ENCODE results near the gene EMP2. TPM values are rescaled to one million over a fixed set of nuclear protein-coding genes. Genes with fewer than 3 reads are reported as not detected.

The EMP2 gene
- total RNA-seq, 2 donors from 2014 or later = 19.0 to 20.7 TPM

- Mint-ChIP-seq H3K4me3 (no peak overlapping the region), H3K36me3 (ENCODE audit: low read depth) (no peaks in the 10 kb centered on the region), H3K9me3 (no peaks in the 10 kb centered on the region), H3K27ac (no peak overlapping the region), H3K4me1 (no peaks in the 10 kb centered on the region), H3K27me3 (ENCODE audit: insufficient read depth) (peaks cover 9% of the 10 kb centered on the region)
- no peak for TF ChIP-seq CTCF (conservative IDR thresholded peaks at IDR 0.05)
- 86 to 87% methylated on average over 1 to 9 of the region's 9 CpGs for WGBS, 2 experiments (ENCODE audit: insufficient coverage in 1 of 2, insufficient read length in 1 of 2)
- Histone ChIP-seq H3K27ac (ENCODE audit: low read depth, low read length) (no peak overlapping the region), H3K9me3 (ENCODE audit: control insufficient read depth, low read length) (no peaks in the 10 kb centered on the region), H3K4me3 (ENCODE audit: low read length) (no peak overlapping the region), H3K36me3 (ENCODE audit: control insufficient read depth, insufficient read depth, low read length) (no peaks in the 10 kb centered on the region), H3K4me1 (ENCODE audit: control insufficient read depth, insufficient read depth, low read length) (no peaks in the 10 kb centered on the region), H3K9ac (ENCODE audit: extremely low read depth, low read length, poor library complexity, severe bottlenecking) (no peak overlapping the region), H3K27me3 (ENCODE audit: control insufficient read depth, insufficient read depth, low read length, poor library complexity, severe bottlenecking) (no peaks in the 10 kb centered on the region)
- DNase-seq = no peak
Measured at GRCh38 chr16:10594312-10594950, 14.0 kb upstream of the EMP2 start.

GRCh38 chr16:10592611-10593010 lies 12.2 kb upstream of the EMP2 start:
- no peak overlapping the region for H3K9ac ChIP-seq (ENCODE audit: extremely low read depth, low read length, poor library complexity, severe bottlenecking)
- 100% methylated on average over 1 of the region's 1 CpG for WGBS, 2 experiments (ENCODE audit: insufficient coverage in 1 of 2, insufficient read length in 1 of 2)
- Mint-ChIP-seq H3K4me3 (no peak overlapping the region), H3K4me1 (no peaks in the 10 kb centered on the region), H3K27me3 (ENCODE audit: insufficient read depth) (peaks cover 9% of the 10 kb centered on the region), H3K36me3 (ENCODE audit: low read depth) (no peaks in the 10 kb centered on the region), H3K9me3 (no peaks in the 10 kb centered on the region), H3K27ac (no peak overlapping the region)
- no peak for DNase-seq
- no peaks in the 10 kb centered on the region for H3K27me3 ChIP-seq (ENCODE audit: control insufficient read depth, insufficient read depth, low read length, poor library complexity, severe bottlenecking)
- TF ChIP-seq CTCF (conservative IDR thresholded peaks at IDR 0.05) = no peak
- H3K36me3 ChIP-seq (ENCODE audit: control insufficient read depth, insufficient read depth, low read length) = no peaks in the 10 kb centered on the region
- H3K4me1 ChIP-seq (ENCODE audit: control insufficient read depth, insufficient read depth, low read length) = no peaks in the 10 kb centered on the region
- no peak overlapping the region for H3K4me3 ChIP-seq (ENCODE audit: low read length)
- H3K9me3 ChIP-seq (ENCODE audit: control insufficient read depth, low read length) = no peaks in the 10 kb centered on the region
- H3K27ac ChIP-seq (ENCODE audit: low read depth, low read length) = no peak overlapping the region

- H3K4me3 ChIP-seq (ENCODE audit: low read length) = no peak overlapping the region
- H3K9ac ChIP-seq (ENCODE audit: extremely low read depth, low read length, poor library complexity, severe bottlenecking) = no peak overlapping the region
- Mint-ChIP-seq H3K36me3 (ENCODE audit: low read depth) (no peaks in the 10 kb centered on the region), H3K27me3 (ENCODE audit: insufficient read depth) (no peaks in the 10 kb centered on the region), H3K27ac (no peak overlapping the region), H3K4me1 (no peaks in the 10 kb centered on the region), H3K9me3 (no peaks in the 10 kb centered on the region), H3K4me3 (no peak overlapping the region)
- no peaks in the 10 kb centered on the region for H3K36me3 ChIP-seq (ENCODE audit: control insufficient read depth, insufficient read depth, low read length)
- no peaks in the 10 kb centered on the region for H3K9me3 ChIP-seq (ENCODE audit: control insufficient read depth, low read length)
- H3K27ac ChIP-seq (ENCODE audit: low read depth, low read length) = no peak overlapping the region
- H3K27me3 ChIP-seq (ENCODE audit: control insufficient read depth, insufficient read depth, low read length, poor library complexity, severe bottlenecking) = no peaks in the 10 kb centered on the region
- TF ChIP-seq CTCF (conservative IDR thresholded peaks at IDR 0.05) = no peak
- no peaks in the 10 kb centered on the region for H3K4me1 ChIP-seq (ENCODE audit: control insufficient read depth, insufficient read depth, low read length)
- 63 to 95% methylated on average over 1 to 4 of the region's 4 CpGs for WGBS, 2 experiments (ENCODE audit: insufficient coverage in 1 of 2, insufficient read length in 1 of 2)
- DNase-seq = no peak
Measured at GRCh38 chr16:10590342-10590741, 9.9 kb upstream of the EMP2 start.
